Keratinocyte (primary cell): ENCODE measurements around the gene ESRRG. TPM values are rescaled to one million over a fixed set of nuclear protein-coding genes. Genes with fewer than 3 reads are reported as not detected.

ENCODE experiments used
- DNase-seq: peaks from one replicate; pipeline ENCODE4 v3.0.0-alpha.2; 2011; ENCODE audit warnings: low read depth, missing footprints, low spot score
- FAIRE-seq: peaks from 2 replicates; lab custom pipeline; 2011; peaks lifted over from hg19 to GRCh38; lab: Jason Lieb, UNC
- H2AFZ ChIP-seq: 2 replicates; pipeline ENCODE4 v1.6.0; 2012; ENCODE audit warnings: low read length, control low read depth, inconsistent platforms; ENCODE audit not compliant: control insufficient read depth
- H3K27ac ChIP-seq: 2 replicates; pipeline ENCODE4 v1.5.1; 2011; ENCODE audit warnings: low read length; ENCODE audit not compliant: control insufficient read depth, insufficient read depth
- H3K27me3 ChIP-seq: 3 replicates; pipeline ENCODE4 v1.6.0; 2011; ENCODE audit warnings: low read length; ENCODE audit not compliant: control insufficient read depth, insufficient read depth; ENCODE audit errors: extremely low read depth
- H3K36me3 ChIP-seq, 2 experiments: 2 replicates in 1 of 2; 3 replicates in 1 of 2; pipeline ENCODE4 v1.5.1; 2011; ENCODE audit warnings: low read length in 2 of 2, mild to moderate bottlenecking in 1 of 2; ENCODE audit not compliant: control insufficient read depth in 2 of 2, insufficient read depth in 2 of 2; ENCODE audit errors: extremely low read depth in 1 of 2
- H3K4me1 ChIP-seq: 3 replicates; pipeline ENCODE4 v1.5.1; 2011; ENCODE audit warnings: low read length; ENCODE audit not compliant: control insufficient read depth, insufficient read depth; ENCODE audit errors: extremely low read depth
- H3K4me2 ChIP-seq: 3 replicates; pipeline ENCODE4 v1.6.0; 2011; ENCODE audit warnings: low read depth, low read length; ENCODE audit not compliant: control insufficient read depth, insufficient read depth; ENCODE audit errors: extremely low read depth
- H3K4me3 ChIP-seq, 3 experiments: fragments of 200-600 bp in 1 of 3; sonication (generic) in 1 of 3; 2 replicates in 2 of 3; 3 replicates in 1 of 3; pipeline ENCODE4 v1.5.1; 2011 to 2016; ENCODE audit warnings: low read length in 3 of 3, mild to moderate bottlenecking in 3 of 3, control low read depth in 2 of 3, inconsistent platforms in 1 of 3, low read depth in 1 of 3, mixed read lengths in 1 of 3, mixed run types in 1 of 3, moderate library complexity in 1 of 3; ENCODE audit not compliant: control insufficient read depth in 2 of 3, insufficient read depth in 2 of 3; ENCODE audit errors: extremely low read depth in 1 of 3
- H3K79me2 ChIP-seq: 2 replicates; pipeline ENCODE4 v1.6.0; 2012; ENCODE audit warnings: low read length; ENCODE audit not compliant: control insufficient read depth, insufficient read depth
- H3K9ac ChIP-seq: 3 replicates; pipeline ENCODE4 v1.6.0; 2011; ENCODE audit warnings: low read length; ENCODE audit not compliant: control insufficient read depth, insufficient read depth; ENCODE audit errors: extremely low read depth
- H3K9me1 ChIP-seq: 3 replicates; pipeline ENCODE4 v1.6.0; 2011; ENCODE audit warnings: low read length; ENCODE audit not compliant: control insufficient read depth, insufficient read depth; ENCODE audit errors: extremely low read depth
- H3K9me3 ChIP-seq: 2 replicates; pipeline ENCODE4 v1.5.1; 2012; ENCODE audit warnings: low read depth, low read length; ENCODE audit not compliant: control insufficient read depth
- H4K20me1 ChIP-seq: 3 replicates; pipeline ENCODE4 v1.6.0; 2011; ENCODE audit warnings: low read length; ENCODE audit not compliant: control insufficient read depth, insufficient read depth; ENCODE audit errors: extremely low read depth
- CTCF ChIP-seq, 3 experiments: IDR thresholded peaks in 1 of 3; conservative IDR thresholded peaks in 1 of 3; optimal IDR thresholded peaks in 1 of 3; 2 replicates in 2 of 3; 3 replicates in 1 of 3; pipeline versions ENCODE3 to v1.5.1; 2011; ENCODE audit warnings: low read length in 3 of 3, mild to moderate bottlenecking in 3 of 3, moderate library complexity in 2 of 3, control low read depth in 1 of 3, inconsistent platforms in 1 of 3; ENCODE audit not compliant: insufficient read depth in 2 of 3; ENCODE audit errors: extremely low read depth in 1 of 3
- EZH2 ChIP-seq: IDR thresholded peaks from one replicate; pipeline ENCODE4 v1.6.1; 2012; ENCODE audit warnings: inconsistent platforms, mild to moderate bottlenecking, low read length, moderate library complexity
- dilution Hi-C: fragments of 300-500 bp; cut with MboI; formaldehyde crosslinking; loops from one replicate; pipeline ENCODE4 v1.7.0; 2020; ENCODE audit warnings: low sequenced_read_pairs; ENCODE audit not compliant: extremely low pct_ligation_motif_present
- polyA plus RNA-seq, 5 experiments: library from polyadenylated mRNA; depleted of rRNA in 3 of 5; stranded (reverse) in 3 of 5; stranded (forward) in 1 of 5; unstranded in 1 of 5; fragments of >200 nt; gene quantifications; 1 replicate in 1 of 5; 2 replicates in 3 of 5; 3 replicates in 1 of 5; pipeline versions ENCODE4 v1.2.1 to v1.2.3, GENCODE V29; 2011 to 2012; ENCODE audit warnings: missing spikeins in 2 of 5, low read depth in 1 of 5, low replicate concordance in 1 of 5

The ESRRG gene
- polyA plus RNA-seq, 1 donor (not counting 4 experiments of a cell fraction or from before 2014, with no cell fraction given) = 0.08 TPM

DNA sequence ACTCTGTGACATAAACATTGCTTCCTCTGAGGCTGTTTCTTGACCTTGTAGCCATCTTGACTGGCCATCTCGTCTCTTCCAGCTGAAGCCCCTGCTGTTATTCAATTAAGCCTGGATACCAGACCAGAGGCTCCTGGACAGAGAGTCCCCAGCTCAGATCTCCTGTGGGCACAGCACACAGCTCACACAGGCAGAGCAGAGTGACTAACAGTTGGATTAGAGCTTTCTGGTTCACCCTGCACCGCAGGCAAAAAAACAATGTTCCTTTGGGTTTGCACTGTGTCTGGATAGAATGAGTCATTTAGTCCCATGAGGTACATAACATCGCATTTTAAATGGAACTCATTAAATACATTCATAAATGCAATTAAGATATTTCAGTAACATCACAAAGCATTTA lies 266.5 kb downstream of the ESRRG start:
- no peak overlapping the region for H2AFZ ChIP-seq
- no peak overlapping the region for H3K9ac ChIP-seq
- dilution Hi-C loops = no loop called here
- no peaks in the 10 kb centered on the region for H3K27me3 ChIP-seq
- FAIRE-seq (no peak), DNase-seq (no peak)
- H3K4me2 ChIP-seq = no peak overlapping the region
- peaks cover 5% of the 10 kb centered on the region for H3K4me1 ChIP-seq
- TF ChIP-seq CTCF (optimal IDR thresholded peaks at IDR 0.05 in 1 of 3, IDR thresholded peaks at IDR 0.05 in 1 of 3, conservative IDR thresholded peaks at IDR 0.05 in 1 of 3; ENCODE audit: extremely low read depth in 1 of 3, insufficient read depth in 2 of 3, low read length in 3 of 3) = no peak
- no peak for TF ChIP-seq EZH2
- no peaks in the 10 kb centered on the region for H3K36me3 ChIP-seq
- no peaks in the 10 kb centered on the region for H3K79me2 ChIP-seq
- no peak overlapping the region for H3K27ac ChIP-seq
- no peak overlapping the region for H3K4me3 ChIP-seq
- H4K20me1 ChIP-seq = no peaks in the 10 kb centered on the region
- no peaks in the 10 kb centered on the region for H3K9me3 ChIP-seq
- no peaks in the 10 kb centered on the region for H3K9me1 ChIP-seq

GRCh38 chr1:216453777-216454176 lies 269.5 kb downstream of the ESRRG start:
- H4K20me1 ChIP-seq = no peaks in the 10 kb centered on the region
- H3K4me1 ChIP-seq = peaks cover 5% of the 10 kb centered on the region
- H3K79me2 ChIP-seq = no peaks in the 10 kb centered on the region
- TF ChIP-seq CTCF (optimal IDR thresholded peaks at IDR 0.05 in 1 of 3, IDR thresholded peaks at IDR 0.05 in 1 of 3, conservative IDR thresholded peaks at IDR 0.05 in 1 of 3; ENCODE audit: extremely low read depth in 1 of 3, insufficient read depth in 2 of 3, low read length in 3 of 3) (no peak), EZH2 (no peak)
- H3K27me3 ChIP-seq = no peaks in the 10 kb centered on the region
- no peaks in the 10 kb centered on the region for H3K9me3 ChIP-seq
- H3K27ac ChIP-seq = no peak overlapping the region
- no peaks in the 10 kb centered on the region for H3K9me1 ChIP-seq
- FAIRE-seq = no peak
- H3K4me2 ChIP-seq = no peak overlapping the region
- no peak overlapping the region for H3K4me3 ChIP-seq
- H2AFZ ChIP-seq = no peak overlapping the region
- no peak for DNase-seq
- no peak overlapping the region for H3K9ac ChIP-seq
- H3K36me3 ChIP-seq = no peaks in the 10 kb centered on the region
- dilution Hi-C loops = no loop called here
